Immature natural killer cell (primary cell): ENCODE measurements around the gene PCF11. TPM values are rescaled to one million over a fixed set of nuclear protein-coding genes. Genes with fewer than 3 reads are reported as not detected.

ENCODE experiments used
- DNase-seq, 3 donors: peaks; one replicate each; pipeline ENCODE4 v3.0.0; 2022; ENCODE audit warnings: mixed read lengths in 1 of 3
- H3K27ac Mint-ChIP-seq, 6 donors: one replicate each; pipeline ENCODE4 v1.8.0; 2020; ENCODE audit warnings: mixed read lengths in 6 of 6, mild to moderate bottlenecking in 5 of 6, inconsistent platforms in 4 of 6, moderate library complexity in 3 of 6
- H3K27me3 Mint-ChIP-seq, 3 donors: one replicate each; pipeline ENCODE4 v1.8.0; 2020 to 2021; ENCODE audit warnings: low read depth in 3 of 3, mild to moderate bottlenecking in 3 of 3, mixed read lengths in 3 of 3, moderate library complexity in 3 of 3, inconsistent platforms in 1 of 3
- H3K36me3 Mint-ChIP-seq, 3 donors: one replicate each; pipeline ENCODE4 v1.8.0; 2020; ENCODE audit warnings: mixed read lengths in 3 of 3, inconsistent platforms in 2 of 3, mild to moderate bottlenecking in 2 of 3
- H3K4me1 Mint-ChIP-seq, 2 donors: one replicate each; pipeline ENCODE4 v1.8.0; 2020; ENCODE audit warnings: inconsistent platforms in 2 of 2, mild to moderate bottlenecking in 2 of 2, mixed read lengths in 2 of 2, moderate library complexity in 1 of 2
- H3K4me3 Mint-ChIP-seq, 5 donors: one replicate each; pipeline ENCODE4 v1.8.0; 2020; ENCODE audit warnings: mild to moderate bottlenecking in 5 of 5, mixed read lengths in 5 of 5, inconsistent platforms in 3 of 5, moderate library complexity in 3 of 5
- H3K9me3 Mint-ChIP-seq, 6 donors: one replicate each; pipeline ENCODE4 v1.8.0; 2020; ENCODE audit warnings: mild to moderate bottlenecking in 6 of 6, mixed read lengths in 6 of 6, inconsistent platforms in 4 of 6, moderate library complexity in 3 of 6
- polyA plus RNA-seq, 3 donors: library from polyadenylated mRNA; unstranded; fragments of 300-500 nt; fragmentation: Illumina TruSeq; gene quantifications; one replicate each; pipeline ENCODE4 v1.2.3, GENCODE V29; 2021

The PCF11 gene
- polyA plus RNA-seq, 3 donors from 2014 or later = 10.2 to 36.5 (median 11.4) TPM

DNA sequence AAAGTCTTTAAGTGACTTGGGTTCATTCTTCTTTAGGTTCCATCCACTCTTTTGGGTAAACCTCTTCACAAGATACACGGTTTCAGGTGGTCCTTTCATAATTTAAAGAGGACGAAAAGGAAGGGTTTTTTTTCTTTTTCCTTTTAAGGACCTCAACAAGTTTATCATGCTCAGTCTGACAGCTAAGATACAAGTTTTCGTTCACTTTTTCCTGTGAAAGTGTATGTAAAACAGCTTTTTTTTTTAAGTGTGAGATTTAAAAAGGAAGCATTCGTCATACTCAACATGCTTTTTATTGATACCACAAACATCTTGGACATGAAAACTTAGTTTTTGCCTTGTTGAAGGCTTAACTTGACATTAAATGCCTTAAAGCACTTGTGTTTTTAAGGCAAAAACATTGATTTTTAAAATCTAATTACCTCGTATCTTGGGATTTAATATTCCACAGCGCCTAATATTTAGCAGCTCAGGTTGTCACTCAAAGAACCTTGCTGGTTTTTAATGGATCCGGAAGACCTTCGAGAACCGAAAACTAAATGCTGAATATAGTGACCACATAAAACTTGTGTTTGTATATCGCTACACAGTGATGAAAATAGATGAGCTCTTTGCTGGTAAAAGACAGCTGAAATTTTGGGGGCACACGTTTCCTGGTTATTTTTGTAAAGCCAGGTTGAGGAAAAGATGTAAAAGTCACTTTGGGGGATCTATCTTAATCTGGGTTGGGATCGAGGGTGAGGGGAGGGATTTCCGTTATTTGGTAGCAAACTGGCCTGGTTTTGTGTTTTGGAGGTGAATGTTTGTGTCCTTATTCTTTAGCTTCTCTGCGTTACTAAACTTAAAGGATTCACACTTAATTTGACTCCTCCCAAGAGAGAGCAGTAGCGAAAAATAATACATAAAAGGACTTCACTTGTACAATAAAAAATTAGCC lies 2.3 kb downstream of the PCF11 start:
- no peaks in the 10 kb centered on the region for H3K9me3 Mint-ChIP-seq
- H3K4me1 Mint-ChIP-seq = peaks cover 58 to 71% of the 10 kb centered on the region in 2 donors
- peak; percentile 41 to 48 (median 44) for DNase-seq
- peak overlapping the region; percentile 97 to 100 (median 100) for H3K27ac Mint-ChIP-seq
- H3K27me3 Mint-ChIP-seq = peaks cover 23 to 33% (median 25%) of the 10 kb centered on the region in 3 donors
- H3K4me3 Mint-ChIP-seq = peak overlapping the region; percentile 99 to 100 (median 100)
- peaks cover 3 to 8% (median 5%) of the 10 kb centered on the region in 3 donors for H3K36me3 Mint-ChIP-seq

DNA sequence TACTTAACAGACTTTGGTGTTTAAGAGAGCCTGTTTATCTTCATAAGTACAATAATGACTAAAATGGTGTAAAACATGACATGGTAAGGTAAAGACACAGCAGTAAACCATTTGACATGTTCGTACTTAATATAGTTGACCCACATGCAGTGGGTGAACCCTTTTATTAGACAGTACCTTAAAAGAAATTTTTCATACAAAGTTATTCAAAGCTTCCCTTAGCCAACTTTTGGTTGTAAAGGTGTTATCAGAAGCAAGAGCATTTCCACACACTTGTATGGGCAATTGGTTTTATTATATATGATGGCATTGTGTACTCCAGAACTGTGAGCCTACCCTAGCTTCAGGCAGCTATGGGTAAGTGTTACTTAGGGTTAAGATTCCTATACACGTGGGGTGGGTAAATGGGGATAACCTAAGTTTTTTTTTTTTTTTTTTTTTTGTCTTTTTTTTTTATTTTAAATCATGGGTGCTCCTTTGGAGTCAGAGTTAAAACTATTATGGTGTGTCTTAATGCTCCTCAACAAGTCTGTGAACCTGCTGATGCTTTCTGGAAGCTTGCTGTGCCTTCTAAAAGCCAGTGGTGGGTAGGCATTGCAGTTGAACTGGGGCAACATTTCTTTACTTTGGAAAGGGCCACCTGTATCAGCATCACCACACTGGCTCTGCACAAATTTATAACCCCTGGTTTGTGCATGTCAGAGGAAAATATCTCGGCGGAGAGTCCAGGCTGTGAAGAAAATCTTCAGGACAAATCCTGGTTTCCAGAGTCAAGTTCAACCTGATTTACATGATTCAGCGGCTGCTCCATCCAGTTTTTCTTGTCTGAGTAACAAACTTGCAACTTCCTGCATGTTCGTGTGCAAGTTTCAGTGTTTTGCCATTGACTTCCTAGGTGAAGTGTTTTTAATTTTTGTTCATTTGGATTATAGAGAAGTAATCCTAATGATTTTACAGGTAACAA lies 3.3 kb downstream of the PCF11 start:
- peak overlapping the region; percentile 99 to 100 (median 100) for H3K4me3 Mint-ChIP-seq
- DNase-seq = peak; percentile 15 to 26 (median 19)
- H3K36me3 Mint-ChIP-seq = peaks cover 5 to 8% (median 8%) of the 10 kb centered on the region in 3 donors
- peaks cover 23 to 33% (median 25%) of the 10 kb centered on the region in 3 donors for H3K27me3 Mint-ChIP-seq
- H3K4me1 Mint-ChIP-seq = peaks cover 58 to 77% of the 10 kb centered on the region in 2 donors
- H3K27ac Mint-ChIP-seq = peak overlapping the region; percentile 97 to 100 (median 100)
- no peaks in the 10 kb centered on the region for H3K9me3 Mint-ChIP-seq

DNA sequence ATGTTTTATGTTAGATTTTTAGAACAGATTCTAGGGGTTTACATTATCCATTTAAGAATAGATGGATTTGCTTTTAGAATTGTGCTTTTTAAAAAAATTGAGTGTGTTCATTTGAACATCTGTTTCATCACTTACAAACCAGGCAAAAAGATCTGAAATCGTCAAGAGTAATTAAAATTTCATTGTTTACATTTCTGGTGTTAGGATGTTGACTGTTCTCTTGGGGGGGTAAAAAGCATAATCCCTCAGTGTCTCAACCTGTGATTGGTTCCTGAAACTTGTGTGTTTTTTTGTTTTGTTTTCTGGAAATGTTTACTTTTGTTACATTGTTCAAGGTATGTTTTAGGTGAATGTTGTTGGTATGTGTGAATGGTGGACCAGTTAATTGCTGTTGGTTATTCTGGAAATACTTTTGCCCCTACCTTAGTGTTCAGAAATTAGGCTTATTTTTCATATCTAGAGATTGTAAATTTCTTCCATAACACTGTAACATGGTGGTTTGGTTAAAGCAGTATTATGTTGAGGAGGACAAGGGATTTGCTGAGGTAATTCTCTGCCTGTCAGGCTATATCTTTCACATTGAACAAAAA lies 4.8 kb downstream of the PCF11 start:
- Mint-ChIP-seq H3K4me1 (peaks cover 56 to 83% of the 10 kb centered on the region in 2 donors), H3K27me3 (peaks cover 19 to 28% (median 20%) of the 10 kb centered on the region in 3 donors), H3K4me3 (peak overlapping the region; percentile 60 to 100 (median 73)), H3K36me3 (peaks cover 11 to 21% (median 19%) of the 10 kb centered on the region in 3 donors), H3K9me3 (no peaks in the 10 kb centered on the region), H3K27ac (peak overlapping the region; percentile 88 to 100 (median 90))
- no peak for DNase-seq

DNA sequence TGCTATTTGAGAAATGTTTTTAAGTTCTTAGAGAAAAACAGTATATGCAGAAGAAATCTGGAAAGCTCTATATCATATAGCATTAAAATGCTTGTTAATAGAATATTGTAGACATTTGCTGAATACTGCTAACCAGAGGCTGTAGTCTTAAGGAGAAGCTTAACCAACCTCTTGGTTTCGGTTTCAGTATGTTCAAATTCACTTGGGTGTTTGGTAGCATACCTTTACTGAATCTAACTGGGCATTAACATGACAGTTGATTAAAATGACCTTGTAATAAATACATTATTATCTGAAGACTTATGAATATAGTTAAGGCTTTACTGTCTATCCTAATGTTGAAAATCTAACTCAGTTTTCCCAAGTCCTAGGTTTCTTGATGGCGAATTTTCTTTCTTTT lies 5.4 kb downstream of the PCF11 start:
- Mint-ChIP-seq H3K27ac (peak overlapping the region; percentile 88 to 100 (median 90)), H3K36me3 (peaks cover 11 to 22% (median 18%) of the 10 kb centered on the region in 3 donors), H3K27me3 (peaks cover 12 to 21% (median 14%) of the 10 kb centered on the region in 3 donors), H3K4me3 (peak overlapping the region; percentile 60 to 100 (median 73)), H3K9me3 (no peaks in the 10 kb centered on the region), H3K4me1 (peaks cover 57 to 88% of the 10 kb centered on the region in 2 donors)
- DNase-seq = peak; percentile 33 to 43 (median 40)

DNA sequence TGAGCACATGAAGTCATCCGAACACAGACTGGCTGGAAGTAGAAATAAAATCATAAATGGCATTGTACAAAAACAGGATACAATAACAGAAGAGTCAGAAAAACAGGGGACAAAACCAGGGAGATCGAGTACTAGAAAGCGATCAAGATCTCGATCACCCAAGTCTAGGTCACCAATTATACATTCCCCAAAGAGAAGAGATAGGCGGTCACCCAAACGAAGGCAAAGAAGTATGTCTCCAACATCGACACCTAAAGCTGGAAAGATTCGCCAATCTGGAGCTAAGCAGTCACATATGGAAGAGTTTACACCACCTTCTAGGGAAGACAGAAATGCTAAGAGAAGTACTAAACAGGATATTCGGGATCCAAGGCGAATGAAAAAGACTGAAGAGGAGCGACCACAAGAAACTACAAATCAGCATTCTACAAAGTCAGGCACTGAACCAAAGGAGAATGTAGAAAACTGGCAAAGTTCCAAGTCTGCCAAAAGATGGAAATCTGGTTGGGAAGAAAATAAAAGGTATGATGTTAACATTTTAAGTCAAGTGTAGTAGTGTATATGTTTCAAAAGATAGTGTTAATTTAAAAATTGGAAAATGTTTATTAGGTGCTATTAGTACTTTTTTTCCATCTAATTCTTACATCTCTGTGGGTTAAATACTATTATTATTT lies 9.4 kb downstream of the PCF11 start:
- Mint-ChIP-seq H3K36me3 (peaks cover 27 to 54% (median 29%) of the 10 kb centered on the region in 3 donors), H3K9me3 (no peaks in the 10 kb centered on the region), H3K4me1 (peaks cover 62 to 97% of the 10 kb centered on the region in 2 donors), H3K27me3 (peaks cover 2 to 7% (median 2%) of the 10 kb centered on the region in 3 donors), H3K27ac (peak overlapping the region; percentile 9 to 81 (median 36)), H3K4me3 (no peak overlapping the region)
- DNase-seq = no peak

DNA sequence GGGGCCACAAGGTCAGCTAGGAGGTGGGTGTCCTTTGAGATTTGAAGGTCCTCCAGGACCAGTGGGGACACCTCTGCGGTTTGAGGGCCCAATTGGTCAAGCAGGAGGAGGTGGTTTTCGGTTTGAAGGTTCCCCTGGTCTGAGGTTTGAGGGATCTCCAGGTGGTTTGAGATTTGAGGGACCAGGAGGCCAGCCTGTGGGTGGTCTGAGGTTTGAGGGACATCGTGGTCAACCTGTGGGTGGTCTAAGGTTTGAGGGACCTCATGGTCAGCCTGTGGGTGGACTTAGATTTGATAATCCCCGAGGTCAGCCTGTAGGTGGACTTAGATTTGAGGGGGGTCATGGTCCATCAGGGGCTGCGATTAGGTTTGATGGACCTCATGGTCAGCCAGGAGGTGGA lies 11.8 kb downstream of the PCF11 start:
- Mint-ChIP-seq H3K4me3 (no peak overlapping the region), H3K9me3 (no peaks in the 10 kb centered on the region), H3K4me1 (peaks cover 61 to 97% of the 10 kb centered on the region in 2 donors), H3K27ac (peak overlapping the region in 2 of 6 donors; percentile 16 to 57), H3K27me3 (peaks cover 0 to 3% (median 2%) of the 10 kb centered on the region in 3 donors), H3K36me3 (peaks cover 29 to 59% (median 30%) of the 10 kb centered on the region in 3 donors)
- no peak for DNase-seq

DNA sequence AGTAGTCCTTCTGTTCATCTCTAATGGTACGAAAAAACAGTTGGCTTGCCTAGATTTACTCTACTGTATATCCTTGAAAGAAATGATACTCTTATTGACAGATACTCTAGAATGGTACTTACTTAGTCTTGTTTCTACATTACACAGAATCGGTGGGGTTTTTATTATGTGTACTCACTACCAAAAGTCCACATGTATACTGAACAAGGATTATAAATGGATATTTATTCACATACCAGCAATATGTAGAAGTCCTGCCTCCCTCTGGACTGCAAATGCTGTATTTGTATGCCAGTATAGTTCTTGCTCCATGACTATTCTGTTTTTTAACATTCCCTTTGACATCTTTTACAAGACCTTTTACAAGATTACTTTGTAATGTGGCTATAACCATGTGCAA lies 13.9 kb downstream of the PCF11 start:
- no peaks in the 10 kb centered on the region for H3K9me3 Mint-ChIP-seq
- no peak for DNase-seq
- H3K4me3 Mint-ChIP-seq = peak overlapping the region; percentile 59 to 83 (median 72)
- H3K36me3 Mint-ChIP-seq = peaks cover 24 to 50% (median 29%) of the 10 kb centered on the region in 3 donors
- H3K27ac Mint-ChIP-seq = peak overlapping the region in 3 of 6 donors; percentile 27 to 68 (median 66)
- H3K4me1 Mint-ChIP-seq = peaks cover 67 to 94% of the 10 kb centered on the region in 2 donors
- H3K27me3 Mint-ChIP-seq = peaks cover 0 to 3% (median 2%) of the 10 kb centered on the region in 3 donors

DNA sequence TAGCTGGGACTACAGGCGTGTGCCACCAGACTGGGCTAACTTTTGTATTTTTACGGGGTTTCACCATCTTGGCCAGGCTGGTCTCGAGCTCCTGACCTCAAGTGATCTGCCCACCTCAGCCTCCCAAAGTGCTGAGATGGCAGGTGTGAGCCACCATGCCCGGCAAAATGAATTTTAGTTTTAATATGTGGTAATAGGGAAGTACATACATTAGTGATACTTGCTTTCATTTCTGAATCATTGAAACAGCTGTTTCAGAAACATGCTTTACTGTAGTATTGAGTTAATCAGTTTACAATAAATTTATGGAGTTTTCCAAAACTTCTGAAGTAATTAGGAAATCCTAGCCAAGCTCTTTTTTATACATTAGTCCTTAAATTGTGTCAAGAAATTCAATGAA lies 15.6 kb downstream of the PCF11 start:
- peak overlapping the region in 4 of 5 donors; percentile 35 to 83 (median 50) for H3K4me3 Mint-ChIP-seq
- H3K27ac Mint-ChIP-seq = peak overlapping the region in 3 of 6 donors; percentile 28 to 75 (median 69)
- H3K36me3 Mint-ChIP-seq = peaks cover 16 to 44% (median 24%) of the 10 kb centered on the region in 3 donors
- H3K9me3 Mint-ChIP-seq = no peaks in the 10 kb centered on the region
- H3K27me3 Mint-ChIP-seq = peaks cover 1 to 2% (median 1%) of the 10 kb centered on the region in 3 donors
- no peak for DNase-seq
- peaks cover 68 to 96% of the 10 kb centered on the region in 2 donors for H3K4me1 Mint-ChIP-seq

DNA sequence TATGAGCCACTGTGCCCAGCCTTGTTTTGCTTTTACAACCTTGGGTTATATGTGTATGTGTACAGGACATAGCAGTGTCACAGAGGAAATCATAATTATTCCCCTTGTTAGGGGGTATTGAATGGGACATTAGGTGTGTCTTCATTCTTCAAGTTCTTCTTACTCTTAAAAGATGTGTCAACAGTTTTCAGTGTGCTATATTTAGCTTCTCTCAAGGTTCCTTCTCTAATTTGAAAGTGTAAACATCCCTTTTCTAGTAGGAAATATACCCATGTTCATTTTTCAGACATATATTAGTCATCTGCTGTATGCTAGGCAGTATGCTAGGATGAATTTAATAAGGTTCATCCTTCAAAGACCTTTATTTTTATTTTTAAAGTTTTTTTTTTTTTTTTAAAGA lies 17.1 kb downstream of the PCF11 start:
- peaks cover 0 to 1% (median 0%) of the 10 kb centered on the region in 3 donors for H3K27me3 Mint-ChIP-seq
- no peaks in the 10 kb centered on the region for H3K9me3 Mint-ChIP-seq
- H3K4me1 Mint-ChIP-seq = peaks cover 60 to 83% of the 10 kb centered on the region in 2 donors
- no peak for DNase-seq
- H3K36me3 Mint-ChIP-seq = peaks cover 13 to 29% (median 17%) of the 10 kb centered on the region in 3 donors
- peak overlapping the region; percentile 21 to 63 (median 46) for H3K27ac Mint-ChIP-seq
- H3K4me3 Mint-ChIP-seq = peak overlapping the region in 2 of 5 donors; percentile 8 to 9

DNA sequence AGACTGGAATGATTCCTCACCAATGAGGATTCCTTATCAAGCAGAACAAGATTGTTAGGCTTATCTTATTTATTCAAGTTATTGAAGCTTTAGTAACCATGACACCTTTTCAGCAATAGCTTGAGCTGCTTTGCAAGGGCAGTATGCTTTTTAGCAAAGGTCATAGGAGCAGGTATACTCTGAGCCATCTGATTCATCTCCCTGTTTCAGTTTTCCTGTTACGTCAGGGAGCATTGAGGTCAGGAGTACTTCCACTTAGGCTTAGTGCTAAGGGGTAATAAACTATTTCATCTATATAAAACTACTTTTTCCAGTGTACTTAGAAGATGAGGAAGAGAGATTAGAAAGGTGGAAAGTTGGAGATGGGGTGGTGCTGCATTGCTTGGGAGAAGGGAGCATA lies 18.9 kb downstream of the PCF11 start:
- DNase-seq = no peak
- Mint-ChIP-seq H3K9me3 (no peaks in the 10 kb centered on the region), H3K4me1 (peaks cover 42 to 72% of the 10 kb centered on the region in 2 donors), H3K4me3 (no peak overlapping the region), H3K36me3 (peaks cover 6 to 27% (median 9%) of the 10 kb centered on the region in 3 donors), H3K27me3 (peaks cover 0 to 3% (median 0%) of the 10 kb centered on the region in 3 donors), H3K27ac (peak overlapping the region in 5 of 6 donors; percentile 14 to 61 (median 22))

DNA sequence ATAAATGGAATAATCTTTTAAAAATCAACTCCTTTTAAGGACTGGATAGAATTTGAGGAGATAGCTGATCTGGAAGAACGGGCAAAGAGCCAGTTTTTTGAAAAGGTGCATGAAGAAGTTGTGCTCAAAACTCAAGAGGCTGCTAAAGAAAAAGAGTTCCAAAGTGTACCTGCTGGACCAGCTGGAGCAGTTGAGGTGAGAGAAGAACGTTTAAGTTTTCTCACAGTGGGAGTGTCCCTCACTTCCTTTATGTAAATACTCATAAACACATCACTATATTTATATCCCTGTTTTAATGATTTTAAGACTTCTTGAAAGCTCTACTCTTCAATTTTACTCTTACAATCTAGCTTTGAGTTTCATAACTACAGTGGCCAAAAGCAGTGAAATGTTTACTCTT lies 24.9 kb downstream of the PCF11 start:
- Mint-ChIP-seq H3K27ac (peak overlapping the region; percentile 11 to 71 (median 49)), H3K4me3 (no peak overlapping the region), H3K4me1 (peaks cover 4 to 34% of the 10 kb centered on the region in 2 donors), H3K9me3 (no peaks in the 10 kb centered on the region), H3K36me3 (peaks cover 14 to 39% (median 22%) of the 10 kb centered on the region in 3 donors), H3K27me3 (peaks cover 0 to 1% (median 0%) of the 10 kb centered on the region in 3 donors)
- no peak for DNase-seq

DNA sequence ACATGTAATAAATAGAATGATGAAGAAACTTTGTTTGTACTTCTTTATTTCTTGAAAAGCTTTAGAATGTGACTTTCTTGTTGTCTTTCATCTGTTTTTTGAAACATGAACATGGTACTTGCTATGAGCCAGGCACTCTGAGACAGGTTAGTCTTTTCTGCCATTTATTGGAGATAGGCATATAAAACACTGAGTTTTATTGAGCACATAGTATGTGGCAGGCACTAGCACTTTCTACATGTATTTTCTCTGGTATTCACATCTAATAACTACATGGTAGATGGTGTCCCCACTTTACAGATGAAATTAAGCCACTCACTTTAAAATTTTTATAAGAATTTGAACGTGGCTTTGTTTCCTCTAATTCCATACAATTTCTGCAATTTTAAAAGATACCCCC lies 28.8 kb downstream of the PCF11 start:
- Mint-ChIP-seq H3K27me3 (peaks cover 0 to 2% (median 0%) of the 10 kb centered on the region in 3 donors), H3K4me3 (no peak overlapping the region), H3K27ac (peak overlapping the region in 1 of 6 donors; percentile 64), H3K36me3 (peaks cover 16 to 41% (median 23%) of the 10 kb centered on the region in 3 donors), H3K9me3 (no peaks in the 10 kb centered on the region), H3K4me1 (peaks cover 2 to 19% of the 10 kb centered on the region in 2 donors)
- no peak for DNase-seq
